Adrenal gland (tissue), 12 donors: Measurements from ENCODE around the gene SHB. TPM values are rescaled to one million over a fixed set of nuclear protein-coding genes. Genes with fewer than 3 reads are reported as not detected.

Source experiments
- DNase-seq, 7 donors: peaks; one replicate each; pipeline ENCODE4 v3.0.0-alpha.2; 2019 to 2020
- H3K27ac ChIP-seq, 5 donors: fragments of 200-600 bp; sonication (generic) in 4 of 5; 1 replicate in 3 of 5; 2 replicates in 2 of 5; pipeline versions ENCODE4 v1.5.1 to v1.8.0; 2016 to 2020; ENCODE audit warnings: mild to moderate bottlenecking in 1 of 5
- H3K27me3 ChIP-seq: fragments of 200-600 bp; 2 replicates; pipeline ENCODE4 v1.8.0; 2021
- H3K36me3 ChIP-seq, 2 donors: fragments of 200-600 bp; replicated peaks in 1 of 2; 1 replicate in 1 of 2; 2 replicates in 1 of 2; pipeline versions ENCODE4 v1.5.1 to v1.8.0; 2018 to 2022
- H3K4me1 ChIP-seq, 2 donors: fragments of 200-600 bp; replicated peaks in 1 of 2; 1 replicate in 1 of 2; 2 replicates in 1 of 2; pipeline versions ENCODE4 v1.5.1 to v1.8.0; 2018 to 2021
- H3K4me3 ChIP-seq, 4 donors: fragments of 200-600 bp; sonication (generic) in 3 of 4; one replicate each; pipeline ENCODE4 v1.5.1; 2016 to 2018
- H3K9me3 ChIP-seq, 3 donors: fragments of 200-600 bp; sonication (generic) in 1 of 3; replicated peaks in 1 of 3; 1 replicate in 2 of 3; 2 replicates in 1 of 3; pipeline versions ENCODE4 v1.5.1 to v1.8.0; 2016 to 2021
- POLR2A ChIP-seq, 2 donors: fragments of 450-650 bp; IDR thresholded peaks; one replicate each; pipeline ENCODE4 v1.6.1; 2017; ENCODE audit warnings: antibody characterized with exemption in 2 of 2, mild to moderate bottlenecking in 2 of 2, moderate library complexity in 1 of 2
- WGBS, 4 donors: extraction: QIAGEN DNeasy Blood & Tissue Kit in 2 of 4; methylation state at CpG; one replicate each; pipeline versions ENCODE4 v1.1.5 to v1.1.7; 2013 to 2017; 5-methylcytosine and 5-hydroxymethylcytosine counted together
- intact Hi-C, 2 donors: fragments of 100-400 bp; cut with DNase I; formaldehyde crosslinking; loops; one replicate each; pipeline versions ENCODE4 v1.14.1 to v1.15.0; 2022 to 2023
- polyA plus RNA-seq, 3 donors: library from polyadenylated mRNA; stranded (reverse); fragments of 200-250 nt in 2 of 3; fragments of 350-450 nt in 1 of 3; fragmentation: Illumina TruSeq in 1 of 3; extraction: RNeasy Lipid Tissue Mini Kit (QIAGEN cat#74804) in 1 of 3; gene quantifications; one replicate each; pipeline ENCODE4 v1.2.3, GENCODE V29; 2013 to 2014
- total RNA-seq, 9 donors: library from RNA; depleted of rRNA in 4 of 9; stranded (reverse); fragments of >200 nt in 4 of 9; fragments of 120-200 nt in 1 of 9; fragmentation: NEBNext Ultra II Directional in 1 of 9; extraction: Animal tissue kit (Norgen Biotek cat#: 25700) in 1 of 9; gene quantifications; one replicate each; pipeline versions ENCODE4 v1.1.0 to v1.2.4, GENCODE V29; 2013 to 2023
- TF ChIP-seq, protein P1 (sequence below), 6 experiments: fragments of 450-650 bp in 4 of 6; fragments of 200-600 bp in 2 of 6; sonication (generic) in 1 of 6; IDR thresholded peaks; 1 replicate in 5 of 6; 2 replicates in 1 of 6; pipeline versions ENCODE4 v1.5.1 to v1.8.0; 2016 to 2021; ENCODE audit warnings: antibody characterized with exemption in 6 of 6, mild to moderate bottlenecking in 2 of 6, moderate library complexity in 1 of 6
- donor health status: healthy with polysubstance abuse.
- donor health status: Bipolar disorder and iron deficiency.
- donor health status: DM: yes; HTN: yes; CAD: no.
- donor health status: DM: no; HTN: no; CAD: no.
- donor health status: DM: no; HTN: no; CAD: no.
- donor health status: DM: yes; HTN: yes; CAD: no.

The SHB gene
- total and polyA plus RNA-seq, 12 donors = 3.2 to 21.2 (median 11.1) TPM

DNA sequence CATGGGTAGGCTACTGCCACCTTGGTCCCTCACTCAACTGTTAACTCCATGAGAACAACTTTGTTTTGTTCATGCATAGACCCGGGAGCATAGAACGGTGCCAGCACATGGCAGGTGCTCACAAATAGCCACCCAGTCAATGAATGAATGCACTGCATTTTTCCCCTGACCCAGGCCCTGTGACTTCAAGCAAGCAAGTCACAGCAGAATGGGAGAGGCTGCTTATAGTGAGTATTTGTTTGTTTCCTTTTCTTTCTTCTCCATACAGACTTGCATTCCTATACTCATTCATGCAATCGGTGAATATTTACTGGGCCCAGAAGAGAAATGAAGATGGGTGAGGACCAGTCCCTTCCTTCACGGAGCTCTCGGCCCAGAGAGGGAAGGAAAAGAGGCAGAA is 62.0 kb downstream of the SHB start:
- no peaks in the 10 kb centered on the region for H3K9me3 ChIP-seq
- H3K4me1 ChIP-seq = peaks cover 5 to 21% of the 10 kb centered on the region in 2 donors
- intact Hi-C loops = no loop called here
- DNase-seq = no peak
- H3K27ac ChIP-seq = no peak overlapping the region
- TF ChIP-seq, protein P1, sequence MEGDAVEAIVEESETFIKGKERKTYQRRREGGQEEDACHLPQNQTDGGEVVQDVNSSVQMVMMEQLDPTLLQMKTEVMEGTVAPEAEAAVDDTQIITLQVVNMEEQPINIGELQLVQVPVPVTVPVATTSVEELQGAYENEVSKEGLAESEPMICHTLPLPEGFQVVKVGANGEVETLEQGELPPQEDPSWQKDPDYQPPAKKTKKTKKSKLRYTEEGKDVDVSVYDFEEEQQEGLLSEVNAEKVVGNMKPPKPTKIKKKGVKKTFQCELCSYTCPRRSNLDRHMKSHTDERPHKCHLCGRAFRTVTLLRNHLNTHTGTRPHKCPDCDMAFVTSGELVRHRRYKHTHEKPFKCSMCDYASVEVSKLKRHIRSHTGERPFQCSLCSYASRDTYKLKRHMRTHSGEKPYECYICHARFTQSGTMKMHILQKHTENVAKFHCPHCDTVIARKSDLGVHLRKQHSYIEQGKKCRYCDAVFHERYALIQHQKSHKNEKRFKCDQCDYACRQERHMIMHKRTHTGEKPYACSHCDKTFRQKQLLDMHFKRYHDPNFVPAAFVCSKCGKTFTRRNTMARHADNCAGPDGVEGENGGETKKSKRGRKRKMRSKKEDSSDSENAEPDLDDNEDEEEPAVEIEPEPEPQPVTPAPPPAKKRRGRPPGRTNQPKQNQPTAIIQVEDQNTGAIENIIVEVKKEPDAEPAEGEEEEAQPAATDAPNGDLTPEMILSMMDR (IDR thresholded peaks at IDR 0.05) = no peak
- TF ChIP-seq POLR2A (IDR thresholded peaks at IDR 0.05) = no peak
- no peaks in the 10 kb centered on the region for H3K36me3 ChIP-seq
- no peaks in the 10 kb centered on the region for H3K27me3 ChIP-seq
- no peak overlapping the region for H3K4me3 ChIP-seq
- WGBS, 4 donors = 91 to 97% (median 92%) methylated on average over 5 of the region's 5 CpGs

DNA sequence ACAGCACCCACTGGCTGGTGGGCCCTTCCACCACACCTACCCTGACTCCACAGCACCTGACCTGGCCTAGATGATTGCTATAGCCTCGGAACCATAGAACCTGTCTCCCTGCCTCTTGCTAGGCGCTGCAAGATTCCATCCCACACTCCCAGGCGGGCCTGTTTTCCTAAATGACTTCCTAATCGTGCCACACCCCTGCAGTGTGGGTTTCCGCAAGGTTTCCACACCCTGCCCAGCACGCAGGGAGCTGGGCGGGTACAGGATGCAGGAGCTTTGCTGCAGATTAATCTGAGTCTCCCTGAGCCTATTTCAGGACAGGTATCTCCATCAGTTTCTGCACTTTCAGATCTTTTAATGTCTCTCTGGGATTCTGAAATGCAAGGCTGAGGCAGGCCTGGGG is 62.9 kb downstream of the SHB start:
- no peaks in the 10 kb centered on the region for H3K36me3 ChIP-seq
- H3K27ac ChIP-seq = no peak overlapping the region
- DNase-seq = no peak
- intact Hi-C loops = no loop called here
- WGBS, 4 donors = 81 to 91% (median 86%) methylated on average over 7 of the region's 7 CpGs
- H3K4me3 ChIP-seq = no peak overlapping the region
- no peaks in the 10 kb centered on the region for H3K9me3 ChIP-seq
- H3K4me1 ChIP-seq = peaks cover 5 to 21% of the 10 kb centered on the region in 2 donors
- TF ChIP-seq, protein P1 (IDR thresholded peaks at IDR 0.05) = no peak
- TF ChIP-seq POLR2A (IDR thresholded peaks at IDR 0.05) = no peak
- no peaks in the 10 kb centered on the region for H3K27me3 ChIP-seq

DNA sequence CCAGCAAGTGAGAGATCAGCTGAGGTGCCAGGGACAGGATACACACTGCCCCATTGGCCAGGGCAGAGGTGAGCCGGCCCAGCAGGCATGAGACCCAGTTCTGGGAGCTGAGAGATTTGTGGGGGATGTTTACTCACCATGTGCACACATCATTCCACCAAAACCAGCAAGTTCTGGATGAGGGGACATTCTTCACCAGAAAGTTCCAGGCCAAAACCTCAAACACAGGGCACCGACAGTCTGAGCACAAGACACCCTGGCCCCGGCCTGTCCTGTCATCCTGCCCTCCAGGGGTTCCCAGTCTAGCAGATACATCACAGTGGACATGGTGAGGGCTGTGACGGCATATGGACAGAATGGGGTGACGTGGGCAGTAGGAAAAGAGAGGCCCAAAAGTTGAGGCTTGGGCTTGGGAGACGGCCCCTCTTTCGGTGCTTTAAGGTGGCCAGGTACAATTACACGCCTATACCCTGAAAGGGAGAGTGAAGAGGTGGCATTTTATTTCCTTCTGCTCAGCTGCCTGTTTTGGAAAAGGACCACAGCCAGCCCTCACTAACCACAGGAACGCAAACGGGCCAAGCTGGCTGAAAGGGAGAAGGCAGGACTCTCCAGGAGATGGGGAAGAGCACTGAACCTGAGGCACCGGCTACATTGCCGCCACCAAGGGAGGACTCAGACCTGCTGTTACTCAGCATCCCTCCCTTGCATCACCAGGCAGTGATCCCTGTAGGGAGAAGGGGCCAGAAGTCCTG is 64.0 kb downstream of the SHB start:
- TF ChIP-seq, protein P1 (IDR thresholded peaks at IDR 0.05) = no peak
- no peak for TF ChIP-seq POLR2A (IDR thresholded peaks at IDR 0.05)
- intact Hi-C loops = no loop called here
- Histone ChIP-seq H3K4me1 (peaks cover 5 to 21% of the 10 kb centered on the region in 2 donors), H3K9me3 (no peaks in the 10 kb centered on the region), H3K27ac (no peak overlapping the region), H3K4me3 (no peak overlapping the region), H3K36me3 (no peaks in the 10 kb centered on the region), H3K27me3 (no peaks in the 10 kb centered on the region)
- no peak for DNase-seq
- WGBS, 4 donors = 92 to 95% (median 93%) methylated on average over 10 to 12 of the region's 12 CpGs

GRCh38 chr9:38003946-38004808 is 64.8 kb downstream of the SHB start:
- intact Hi-C loops = no loop called here
- Histone ChIP-seq H3K4me3 (no peak overlapping the region), H3K27ac (no peak overlapping the region), H3K27me3 (no peaks in the 10 kb centered on the region), H3K9me3 (no peaks in the 10 kb centered on the region), H3K36me3 (no peaks in the 10 kb centered on the region), H3K4me1 (peaks cover 5 to 17% of the 10 kb centered on the region in 2 donors)
- TF ChIP-seq, protein P1 (IDR thresholded peaks at IDR 0.05) = no peak
- 89 to 93% (median 92%) methylated on average over 14 to 17 of the region's 17 CpGs for WGBS, 4 donors
- no peak for DNase-seq
